IMR-90 (cell line): ENCODE results near the gene ATP10A. TPM values are rescaled to one million over a fixed set of nuclear protein-coding genes. Genes with fewer than 3 reads are reported as not detected.

Source experiments
- ATAC-seq: fragments of 200-7000 bp; cut with Tn5 transposase; 2 replicates; pipeline ENCODE4 v1.9.1; 2020; ENCODE audit warnings: low read depth, mild to moderate bottlenecking, moderate library complexity
- BruUV-seq: library from RNA; stranded (reverse); fragments of 400-500 nt; replicated peaks from 2 replicates; lab custom pipeline; 2021; lab: Mats Ljungman, UMichigan
- CTCF ChIA-PET: fragments of 300-600 bp; formaldehyde crosslinking; extraction: SDS; loops from one replicate; lab custom pipeline; 2021; ENCODE audit warnings: antibody characterized with exemption; lab: Yijun Ruan, JAX
- POLR2A ChIA-PET: fragments of 300-600 bp; sonication (Branson Sonifier 250); formaldehyde crosslinking; loops from one replicate; lab custom pipeline; 2022; ENCODE audit warnings: antibody characterized with exemption; ENCODE audit not compliant: unreplicated experiment; lab: Charles Lee
- DNase-seq: peaks from one replicate; pipeline ENCODE4 v3.0.0; 2013
- H2AFZ ChIP-seq: replicated peaks from 2 replicates; pipeline ENCODE3; 2013; ENCODE audit warnings: low read length, mild to moderate bottlenecking; ENCODE audit not compliant: poor library complexity
- H2AK5ac ChIP-seq: 2 replicates; pipeline ENCODE4 v1.6.1; 2013; ENCODE audit warnings: low read depth, low read length, inconsistent platforms
- H2AK9ac ChIP-seq: replicated peaks from 2 replicates; pipeline ENCODE3; 2013; ENCODE audit warnings: mild to moderate bottlenecking, low read depth, low read length, moderate library complexity; ENCODE audit not compliant: poor library complexity
- H2BK120ac ChIP-seq: 2 replicates; pipeline ENCODE4 v1.6.1; 2013; ENCODE audit warnings: low read depth, low read length, inconsistent platforms
- H2BK15ac ChIP-seq: 3 replicates; pipeline ENCODE4 v1.6.1; 2013; ENCODE audit warnings: low read depth, low read length, inconsistent platforms
- H2BK20ac ChIP-seq: 2 replicates; pipeline ENCODE4 v1.6.1; 2013; ENCODE audit warnings: low read depth, mild to moderate bottlenecking, inconsistent platforms, low read length, moderate library complexity
- H2BK5ac ChIP-seq: 2 replicates; pipeline ENCODE4 v1.6.1; 2013; ENCODE audit warnings: mild to moderate bottlenecking, low read depth, low read length, inconsistent platforms; ENCODE audit not compliant: poor library complexity, severe bottlenecking
- H3K14ac ChIP-seq: replicated peaks from 2 replicates; pipeline ENCODE4 v1.6.1; 2013; ENCODE audit warnings: low read depth, low read length, inconsistent platforms
- H3K18ac ChIP-seq: 2 replicates; pipeline ENCODE4 v1.6.1; 2013; ENCODE audit warnings: low read depth, low read length, control low read depth
- H3K23ac ChIP-seq: 2 replicates; pipeline ENCODE4 v1.6.1; 2013; ENCODE audit warnings: low read depth, low read length, inconsistent platforms
- H3K27ac ChIP-seq: 2 replicates; pipeline ENCODE4 v1.5.1; 2013; ENCODE audit warnings: mild to moderate bottlenecking, control low read depth, low read length; ENCODE audit not compliant: insufficient read depth
- H3K27me3 ChIP-seq: 2 replicates; pipeline ENCODE4 v1.6.1; 2013; ENCODE audit warnings: low read length; ENCODE audit not compliant: control insufficient read depth, insufficient read depth
- H3K36me3 ChIP-seq: 2 replicates; pipeline ENCODE4 v1.6.1; 2013; ENCODE audit warnings: low read length, mixed read lengths; ENCODE audit not compliant: control insufficient read depth, insufficient read depth
- H3K4ac ChIP-seq: 2 replicates; pipeline ENCODE4 v1.6.1; 2013; ENCODE audit warnings: low read depth, low read length, inconsistent platforms
- H3K4me1 ChIP-seq: 2 replicates; pipeline ENCODE4 v1.6.1; 2013; ENCODE audit warnings: low read length, mixed read lengths; ENCODE audit not compliant: control insufficient read depth, insufficient read depth
- H3K4me2 ChIP-seq: 2 replicates; pipeline ENCODE4 v1.6.1; 2013; ENCODE audit warnings: low read depth, mild to moderate bottlenecking, control low read depth, low read length, moderate library complexity
- H3K4me3 ChIP-seq: 2 replicates; pipeline ENCODE4 v1.5.1; 2013; ENCODE audit warnings: low read depth, mild to moderate bottlenecking, control low read depth, low read length, moderate library complexity; ENCODE audit not compliant: insufficient read depth
- H3K56ac ChIP-seq: 2 replicates; pipeline ENCODE4 v1.6.1; 2013; ENCODE audit warnings: low read length, inconsistent platforms; ENCODE audit not compliant: insufficient read depth; ENCODE audit errors: extremely low read depth
- H3K79me1 ChIP-seq, 2 experiments: 2 replicates each; pipeline ENCODE4 v1.6.1; 2013; ENCODE audit warnings: low read length in 2 of 2, inconsistent platforms in 1 of 2, low read depth in 1 of 2
- H3K9ac ChIP-seq: 2 replicates; pipeline ENCODE4 v1.6.1; 2013; ENCODE audit warnings: low read depth, low read length, control low read depth
- H3K9me1 ChIP-seq: 2 replicates; pipeline ENCODE4 v1.6.1; 2013; ENCODE audit warnings: low read length, inconsistent platforms; ENCODE audit not compliant: insufficient read depth
- H3K9me3 ChIP-seq: 2 replicates; pipeline ENCODE4 v1.6.1; 2013; ENCODE audit warnings: low read length; ENCODE audit not compliant: control insufficient read depth, insufficient read depth
- H4K20me1 ChIP-seq: 2 replicates; pipeline ENCODE4 v1.6.1; 2013; ENCODE audit warnings: low read length, inconsistent platforms; ENCODE audit not compliant: insufficient read depth
- H4K5ac ChIP-seq: 2 replicates; pipeline ENCODE4 v1.6.1; 2013; ENCODE audit warnings: mild to moderate bottlenecking, low read depth, low read length, control low read depth
- H4K8ac ChIP-seq, 2 experiments: 2 replicates each; pipeline ENCODE4 v1.6.1; 2013; ENCODE audit warnings: low read depth in 2 of 2, low read length in 2 of 2, control low read depth in 1 of 2, inconsistent platforms in 1 of 2
- H4K91ac ChIP-seq: 2 replicates; pipeline ENCODE4 v1.6.1; 2013; ENCODE audit warnings: low read depth, low read length, inconsistent platforms; ENCODE audit not compliant: insufficient read depth
- BHLHE40 ChIP-seq: fragments of 150-350 bp; IDR thresholded peaks from 2 replicates; pipeline ENCODE4 v1.6.1; 2016; ENCODE audit warnings: mild to moderate bottlenecking, low read depth, low read length
- CEBPB ChIP-seq: IDR thresholded peaks from 2 replicates; pipeline ENCODE4 v1.6.1; 2012; ENCODE audit warnings: low read depth, low read length, improper control_type of control experiment
- CHD1 ChIP-seq: IDR thresholded peaks from 2 replicates; pipeline ENCODE4 v1.6.1; 2012; ENCODE audit warnings: low read depth, low read length, improper control_type of control experiment
- ELK1 ChIP-seq: fragments of 150-350 bp; IDR thresholded peaks from 2 replicates; pipeline ENCODE4 v1.6.1; 2016; ENCODE audit warnings: low read depth, mild to moderate bottlenecking, low read length, moderate library complexity, borderline replicate concordance
- FOS ChIP-seq: fragments of 150-350 bp; IDR thresholded peaks from 2 replicates; pipeline ENCODE4 v1.6.1; 2016; ENCODE audit warnings: low read depth, low read length
- MAFK ChIP-seq: IDR thresholded peaks from 2 replicates; pipeline ENCODE4 v1.6.1; 2012; ENCODE audit warnings: low read depth, low read length, improper control_type of control experiment
- MAZ ChIP-seq: IDR thresholded peaks from 2 replicates; pipeline ENCODE4 v1.6.1; 2012; ENCODE audit warnings: low read depth, mild to moderate bottlenecking, low read length, improper control_type of control experiment, moderate library complexity, borderline replicate concordance
- MXI1 ChIP-seq: IDR thresholded peaks from 2 replicates; pipeline ENCODE4 v1.6.1; 2012; ENCODE audit warnings: low read depth, mild to moderate bottlenecking, low read length, moderate library complexity, borderline replicate concordance
- NFE2L2 ChIP-seq: fragments of 150-350 bp; IDR thresholded peaks from 2 replicates; pipeline ENCODE4 v1.6.1; 2016; ENCODE audit warnings: low read depth, mild to moderate bottlenecking, low read length
- POLR2A ChIP-seq: IDR thresholded peaks from 2 replicates; pipeline ENCODE4 v1.6.1; 2012; ENCODE audit warnings: mild to moderate bottlenecking, low read depth, low read length
- RCOR1 ChIP-seq: IDR thresholded peaks from 2 replicates; pipeline ENCODE4 v1.6.1; 2012; ENCODE audit warnings: mild to moderate bottlenecking, low read length, improper control_type of control experiment; ENCODE audit not compliant: insufficient replicate concordance
- RFX5 ChIP-seq: IDR thresholded peaks from 2 replicates; pipeline ENCODE4 v1.8.0; 2012; ENCODE audit warnings: low read depth, mild to moderate bottlenecking, low read length, moderate library complexity
- SMC3 ChIP-seq: fragments of 150-350 bp; IDR thresholded peaks from 2 replicates; pipeline ENCODE4 v1.6.1; 2016; ENCODE audit warnings: low read depth, mild to moderate bottlenecking, antibody characterized with exemption, low read length, moderate library complexity
- USF2 ChIP-seq: fragments of 150-350 bp; IDR thresholded peaks from 2 replicates; pipeline ENCODE4 v1.6.1; 2017; ENCODE audit warnings: mild to moderate bottlenecking, antibody characterized with exemption, low read length, low read depth
- WGBS, 2 experiments: methylation state at CpG; one replicate each; pipeline versions ENCODE4 v1.1.5 to v1.1.7; 2013; ENCODE audit warnings: missing lambda C conversion rate in 2 of 2; ENCODE audit not compliant: insufficient read length in 1 of 2; ENCODE audit errors: extremely low coverage in 2 of 2; 5-methylcytosine and 5-hydroxymethylcytosine counted together
- dilution Hi-C: fragments of 300-500 bp; cut with HindIII; formaldehyde crosslinking; loops from one replicate; pipeline ENCODE4 v1.14.3; 2018; ENCODE audit warnings: low sequenced_read_pairs; ENCODE audit not compliant: unreplicated experiment
- in situ Hi-C: fragments of 300-500 bp; cut with MboI; formaldehyde crosslinking; loops from 3 replicates; pipeline ENCODE4 v1.14.3; 2019; ENCODE audit warnings: low sequenced_read_pairs, inconsistent platforms, mixed read lengths
- intact Hi-C: fragments of 100-400 bp; cut with micrococcal nuclease; formaldehyde crosslinking; loops from 2 replicates; pipeline ENCODE4 v1.10.0; 2022
- polyA plus RNA-seq, 3 experiments: library from polyadenylated mRNA; depleted of rRNA; stranded (reverse); fragments of >200 nt; gene quantifications; 2 replicates each; pipeline ENCODE4 v1.2.3, GENCODE V29; 2012; ENCODE audit warnings: low replicate concordance in 1 of 3
- total RNA-seq: library from RNA; depleted of rRNA; stranded (reverse); fragments of >200 nt; gene quantifications from 2 replicates; pipeline ENCODE4 v1.2.3, GENCODE V29; 2012
- TF ChIP-seq, protein P1 (sequence below): conservative IDR thresholded peaks from 2 replicates; pipeline ENCODE4 v1.5.1; 2012; ENCODE audit warnings: mild to moderate bottlenecking, low read depth, low read length, improper control_type of control experiment

ATP10A gene
- total and polyA plus RNA-seq, 2 of the 4 experiments (the other 2 are of a cell fraction) = 13.8 to 16.0 TPM

DNA sequence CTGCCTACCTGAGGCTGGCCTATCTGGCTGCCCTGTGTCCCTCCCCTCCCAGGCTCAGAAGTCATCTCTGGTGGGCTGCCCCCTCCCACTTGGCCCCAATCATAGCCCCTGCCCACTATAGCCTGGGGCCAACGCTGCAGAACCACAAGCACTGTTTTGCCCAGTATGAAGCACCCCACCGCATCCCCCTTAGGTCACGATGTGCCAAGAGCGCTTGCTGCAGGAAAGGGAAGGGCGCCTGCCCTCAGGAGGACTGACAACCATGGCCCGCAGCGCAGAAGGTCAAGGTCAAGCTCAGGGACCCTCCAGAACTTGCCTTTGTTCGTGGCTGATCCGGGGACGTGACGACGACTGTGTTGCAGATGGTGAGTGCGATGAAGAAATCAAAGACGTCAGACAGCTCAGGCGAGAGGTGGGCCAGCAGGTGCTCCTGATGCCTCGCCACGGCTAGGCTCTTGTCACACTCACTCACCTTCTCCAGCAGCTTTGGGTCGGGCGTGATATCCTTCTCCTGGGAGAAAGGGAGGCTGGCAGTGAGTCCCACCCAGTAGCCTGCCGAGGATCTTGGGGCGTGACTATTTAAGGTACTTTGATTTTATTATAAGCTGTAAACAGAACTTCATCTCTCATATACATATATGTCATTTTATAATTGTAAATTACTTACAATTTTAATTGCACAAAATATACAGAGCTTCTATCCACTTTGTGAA, 146.6 kb downstream of the ATP10A start:
- intact Hi-C loops = no loop called here
- Histone ChIP-seq H2BK15ac (no peak overlapping the region), H2BK20ac (no peak overlapping the region), H3K4ac (no peak overlapping the region), H3K9ac (no peak overlapping the region), H3K79me1 (no peaks in the 10 kb centered on the region; a peak in 1 of 4 replicates), H4K5ac (no peak overlapping the region), H3K36me3 (peaks cover 6% of the 10 kb centered on the region; the same call in 1 of the 2 replicates), H4K91ac (no peak overlapping the region), H3K4me3 (no peak overlapping the region), H3K14ac (no peak overlapping the region), H3K9me1 (peaks cover 7% of the 10 kb centered on the region; the same call in 1 of the 2 replicates), H2AFZ (no peak overlapping the region), H2AK9ac (peak overlapping the region; percentile 58), H4K8ac (no peak overlapping the region), H3K56ac (no peak overlapping the region), H3K27me3 (no peaks in the 10 kb centered on the region), H3K4me2 (no peak overlapping the region), H3K9me3 (no peaks in the 10 kb centered on the region), H3K23ac (no peak overlapping the region), H3K4me1 (peaks cover 5% of the 10 kb centered on the region), H2BK5ac (no peak overlapping the region), H2BK120ac (no peak overlapping the region), H3K18ac (no peak overlapping the region), H2AK5ac (peak overlapping the region; percentile 31; the same call in 1 of the 2 replicates), H3K27ac (no peak overlapping the region), H4K20me1 (no peaks in the 10 kb centered on the region)
- WGBS, 2 experiments = 97% methylated on average over 7 of the region's 21 CpGs; no CpG with 5 or more reads in 1 of the 2 experiments
- CTCF ChIA-PET = no interaction called here
- no TSS peak for BruUV-seq
- in situ Hi-C loops = loop anchor here (25.0 kb wide), 1 partner anchor 546 kb away; no protein-coding TSS in a partner anchor
- no peak for ATAC-seq
- POLR2A ChIA-PET = no interaction called here
- no peak for DNase-seq
- dilution Hi-C loops = no loop called here
- TF ChIP-seq MAZ = no peak
- TF ChIP-seq CEBPB = no peak
- no peak for TF ChIP-seq RFX5
- TF ChIP-seq POLR2A = no peak
- TF ChIP-seq ELK1 = no peak
- no peak for TF ChIP-seq RCOR1
- no peak for TF ChIP-seq USF2
- TF ChIP-seq MXI1 = no peak
- TF ChIP-seq CHD1 = no peak
- no peak for TF ChIP-seq NFE2L2
- no peak for TF ChIP-seq BHLHE40
- no peak for TF ChIP-seq FOS
- TF ChIP-seq MAFK = no peak
- no peak for TF ChIP-seq SMC3
- TF ChIP-seq, protein P1, sequence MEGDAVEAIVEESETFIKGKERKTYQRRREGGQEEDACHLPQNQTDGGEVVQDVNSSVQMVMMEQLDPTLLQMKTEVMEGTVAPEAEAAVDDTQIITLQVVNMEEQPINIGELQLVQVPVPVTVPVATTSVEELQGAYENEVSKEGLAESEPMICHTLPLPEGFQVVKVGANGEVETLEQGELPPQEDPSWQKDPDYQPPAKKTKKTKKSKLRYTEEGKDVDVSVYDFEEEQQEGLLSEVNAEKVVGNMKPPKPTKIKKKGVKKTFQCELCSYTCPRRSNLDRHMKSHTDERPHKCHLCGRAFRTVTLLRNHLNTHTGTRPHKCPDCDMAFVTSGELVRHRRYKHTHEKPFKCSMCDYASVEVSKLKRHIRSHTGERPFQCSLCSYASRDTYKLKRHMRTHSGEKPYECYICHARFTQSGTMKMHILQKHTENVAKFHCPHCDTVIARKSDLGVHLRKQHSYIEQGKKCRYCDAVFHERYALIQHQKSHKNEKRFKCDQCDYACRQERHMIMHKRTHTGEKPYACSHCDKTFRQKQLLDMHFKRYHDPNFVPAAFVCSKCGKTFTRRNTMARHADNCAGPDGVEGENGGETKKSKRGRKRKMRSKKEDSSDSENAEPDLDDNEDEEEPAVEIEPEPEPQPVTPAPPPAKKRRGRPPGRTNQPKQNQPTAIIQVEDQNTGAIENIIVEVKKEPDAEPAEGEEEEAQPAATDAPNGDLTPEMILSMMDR = no peak
